K562 (cell line): Measurements from ENCODE around the gene HLA-F. TPM values are rescaled to one million over a fixed set of nuclear protein-coding genes. Genes with fewer than 3 reads are reported as not detected.

Experiments used
- ATAC-seq: fragments of 200-7000 bp; cut with Tn5 transposase; 3 replicates; pipeline ENCODE4 v1.9.1; 2020; ENCODE audit warnings: moderate library complexity
- BruUV-seq: library from RNA; stranded (reverse); fragments of 400-500 nt; replicated peaks from 2 replicates; lab custom pipeline; 2021; lab: Mats Ljungman, UMichigan
- CTCF ChIA-PET: fragments of 300-600 bp; formaldehyde crosslinking; extraction: SDS; loops from one replicate; lab custom pipeline; 2021; ENCODE audit warnings: low intra/inter-chr PET ratio; lab: Yijun Ruan, JAX
- POLR2A ChIA-PET: fragments of 300-600, 350-650 bp; sonication (Branson Sonifier 250); formaldehyde crosslinking; extraction: SDS; loops from one replicate; lab custom pipeline; 2021; ENCODE audit warnings: antibody characterized with exemption, inconsistent platforms; lab: Yijun Ruan, JAX
- DNase-seq, 4 experiments: peaks; one replicate each; pipeline versions ENCODE4 v3.0.0 to v3.0.0-alpha.2; 2011 to 2018; ENCODE audit warnings: low spot score in 3 of 4, mixed read lengths in 3 of 4; ENCODE audit errors: extremely low read depth in 1 of 4
- FAIRE-seq: peaks from 2 replicates; lab custom pipeline; 2011; peaks lifted over from hg19 to GRCh38; lab: Jason Lieb, UNC
- H2AFZ ChIP-seq: 2 replicates; pipeline ENCODE4 v1.6.0; 2011; ENCODE audit warnings: low read depth, low read length, control low read depth, inconsistent platforms
- H3K27ac ChIP-seq: fragments of 200-600 bp; 3 replicates; pipeline ENCODE4 v1.8.0; 2011; ENCODE audit warnings: low read depth, mild to moderate bottlenecking, control low read depth, inconsistent platforms, low read length, moderate library complexity, mixed read lengths; ENCODE audit errors: extremely low read depth
- H3K27me3 ChIP-seq, 2 experiments: fragments of 300-600 bp in 1 of 2; 2 replicates in 1 of 2; 3 replicates in 1 of 2; pipeline versions ENCODE4 v1.6.0 to v1.8.0; 2011; ENCODE audit warnings: inconsistent platforms in 2 of 2, low read length in 2 of 2, mild to moderate bottlenecking in 1 of 2, mixed read lengths in 1 of 2, moderate library complexity in 1 of 2; ENCODE audit not compliant: control insufficient read depth in 2 of 2, insufficient read depth in 2 of 2
- H3K36me3 ChIP-seq: fragments of 300-600 bp; 3 replicates; pipeline ENCODE4 v1.8.0; 2011; ENCODE audit warnings: mild to moderate bottlenecking, low read length, inconsistent platforms; ENCODE audit not compliant: control insufficient read depth, insufficient read depth
- H3K4me1 ChIP-seq, 2 experiments: fragments of 200-600 bp in 1 of 2; replicated peaks in 1 of 2; 2 replicates in 1 of 2; 3 replicates in 1 of 2; pipeline versions ENCODE4 v1.5.1 to v1.8.0; 2011; ENCODE audit warnings: inconsistent platforms in 2 of 2, low read length in 2 of 2, mild to moderate bottlenecking in 1 of 2, mixed read lengths in 1 of 2, moderate library complexity in 1 of 2; ENCODE audit not compliant: control insufficient read depth in 2 of 2, insufficient read depth in 2 of 2
- H3K4me2 ChIP-seq: 2 replicates; pipeline ENCODE4 v1.6.1; 2011; ENCODE audit warnings: low read length, control low read depth, inconsistent platforms, mixed read lengths; ENCODE audit not compliant: insufficient read depth
- H3K4me3 ChIP-seq: fragments of 200-600 bp; sonication (generic), shearing (Covaris generic); 2 replicates; pipeline ENCODE4 v1.5.1; 2016; ENCODE audit warnings: control low read depth, inconsistent platforms
- H3K79me2 ChIP-seq: fragments of 200-600 bp; 3 replicates; pipeline ENCODE4 v1.8.0; 2011; ENCODE audit warnings: low read length, inconsistent platforms; ENCODE audit not compliant: control insufficient read depth, insufficient read depth
- H3K9ac ChIP-seq, 2 experiments: 2 replicates each; pipeline versions ENCODE4 v1.6.0 to v1.6.1; 2011; ENCODE audit warnings: low read depth in 2 of 2, low read length in 2 of 2, control low read depth in 1 of 2, inconsistent platforms in 1 of 2, mild to moderate bottlenecking in 1 of 2, mixed read lengths in 1 of 2; ENCODE audit not compliant: insufficient read depth in 1 of 2
- H3K9me1 ChIP-seq: one replicate; pipeline ENCODE4 v1.6.0; 2011; ENCODE audit warnings: inconsistent platforms, mild to moderate bottlenecking, low read length, moderate library complexity; ENCODE audit not compliant: control insufficient read depth, insufficient read depth
- H3K9me3 ChIP-seq: replicated peaks from 2 replicates; pipeline ENCODE4 v1.5.1; 2011; ENCODE audit warnings: low read depth, low read length, inconsistent platforms; ENCODE audit not compliant: control insufficient read depth, insufficient read depth
- H4K20me1 ChIP-seq: replicated peaks from 2 replicates; pipeline ENCODE4 v1.6.1; 2011; ENCODE audit warnings: low read length, inconsistent platforms, mixed read lengths; ENCODE audit not compliant: control insufficient read depth, insufficient read depth
- SMAD3 ChIP-seq: fragments of 450-650 bp; formaldehyde crosslinking; conservative IDR thresholded peaks from 2 replicates; pipeline ENCODE4 v1.4.0; 2020; ENCODE audit warnings: mild to moderate bottlenecking
- ZNF146 ChIP-seq: IDR thresholded peaks from one replicate; pipeline ENCODE4 v1.6.1; 2018; ENCODE audit warnings: missing compliant biosample characterization; ENCODE audit not compliant: unreplicated experiment
- WGBS: fragments of 100-300 bp; shearing (Covaris generic); methylation state at CpG from one replicate; pipeline ENCODE4 v1.1.6; 2016; ENCODE audit warnings: low coverage, mixed read lengths; ENCODE audit not compliant: insufficient coverage; ENCODE audit errors: missing lambda C conversion rate; 5-methylcytosine and 5-hydroxymethylcytosine counted together
- in situ Hi-C: fragments of 300-500 bp; cut with MboI; formaldehyde crosslinking; loops from 4 replicates; pipeline ENCODE4 v1.15.0; 2018; ENCODE audit warnings: inconsistent platforms, mixed read lengths
- intact Hi-C: fragments of 100-400 bp; cut with micrococcal nuclease; formaldehyde crosslinking; loops from 2 replicates; pipeline ENCODE4 v1.14.2; 2022
- polyA plus RNA-seq, 8 experiments: library from polyadenylated mRNA; depleted of rRNA in 4 of 8; stranded (reverse) in 5 of 8; unstranded in 3 of 8; fragments of >200 nt; fragmentation: Nextera tagmentation in 2 of 8; fragmentation: Illumina TruSeq in 1 of 8; extraction: Ambion mirVana in 2 of 8; extraction: Trizol in 1 of 8; gene quantifications; 2 replicates each; pipeline versions ENCODE4 v1.2.1 to v1.2.3, GENCODE V29; 2011 to 2014; ENCODE audit warnings: inconsistent platforms in 1 of 8, missing spikeins in 1 of 8
- small RNA-seq: library from RNA; depleted of rRNA; stranded (forward); fragments of <200 nt; gene quantifications from one replicate; pipeline ENCODE3, GENCODE V24; 2014
- total RNA-seq, 7 experiments: library from RNA; depleted of rRNA in 6 of 7; stranded (reverse); fragments of >200 nt in 6 of 7; fragmentation: Illumina TruSeq in 2 of 7; extraction: Trizol in 2 of 7; gene quantifications; 2 replicates each; pipeline versions ENCODE4 v1.2.1 to v1.2.3, GENCODE V29; 2011 to 2021; ENCODE audit warnings: low replicate concordance in 1 of 7

Gene HLA-F
- total and polyA plus RNA-seq, 9 of the 15 experiments (the other 6 are each of a cell fraction or from before 2014, with no cell fraction given), result 0.40 to 0.76 (median 0.46) TPM; not detected in 6

GRCh38 chr6:29776684-29777083 lies 53.5 kb downstream of the HLA-F start:
- in situ Hi-C loops, result no loop called here
- no TSS peak for BruUV-seq
- Histone ChIP-seq H3K27ac (no peak overlapping the region), H3K27me3 (peaks cover 4 to 15% of the 10 kb centered on the region in 2 experiments; a peak in 3 of 5 replicates), H3K4me3 (no peak overlapping the region), H3K9ac (no peak overlapping the region), H3K4me2 (no peak overlapping the region), H3K4me1 (no peaks in the 10 kb centered on the region), H3K79me2 (no peaks in the 10 kb centered on the region), H2AFZ (no peak overlapping the region), H3K36me3 (no peaks in the 10 kb centered on the region), H4K20me1 (no peaks in the 10 kb centered on the region), H3K9me3 (no peaks in the 10 kb centered on the region; the same call in 1 of the 2 replicates), H3K9me1 (no peaks in the 10 kb centered on the region)
- no peak for TF ChIP-seq SMAD3 (CRISPR knock-in tag)
- peak; percentile 77 for TF ChIP-seq ZNF146 (CRISPR knock-in tag)
- no peak for FAIRE-seq
- DNase-seq, result no peak
- 16% methylated on average over 2 of the region's 2 CpGs for WGBS
- intact Hi-C loops, result no loop called here
- ChIA-PET CTCF (no interaction called here), POLR2A (interaction anchor here (0.6 to 1.7 kb wide), 3 partner anchors 9 to 1311 kb away, joined by 3 to 6 read pairs (median 3); no protein-coding TSS in a partner anchor)
- ATAC-seq, result no peak

Small RNAs within 50 kb of the gene (small RNA-seq; reads per million reads assigned to genes)
- gene AL645939.2 (not detected), gene AL645939.3 (not detected), gene AL645939.4 (not detected), gene RF00019 (not detected)

Other genes with a start within 250 kb of the HLA-F start
Only the 7 nearest of the 8 such genes appear.
- not detected in 2 replicates for gene UBD, start 163.7 kb upstream of the HLA-F start, total RNA-seq (2014; rRNA removed)
- gene UBD, start 163.7 kb upstream of the HLA-F start, total RNA-seq (2014; rRNA removed; fragmentation: Illumina TruSeq; extraction: Trizol), result not detected in 2 replicates
- not detected in 2 replicates for gene UBD, start 163.7 kb upstream of the HLA-F start, total RNA-seq (2015; rRNA removed; fragmentation: Illumina TruSeq; extraction: Trizol)
- gene UBD, start 163.7 kb upstream of the HLA-F start, total RNA-seq (2021), result not detected in 2 replicates
- not detected in 2 replicates for gene UBD, start 163.7 kb upstream of the HLA-F start, polyA plus RNA-seq (2011; rRNA removed)
- gene UBD, start 163.7 kb upstream of the HLA-F start, polyA plus RNA-seq (2014; fragmentation: Illumina TruSeq; extraction: Trizol), result not detected in 2 replicates
- gene UBD, start 163.7 kb upstream of the HLA-F start, polyA plus RNA-seq (2014; fragmentation: Nextera tagmentation; extraction: Ambion mirVana), result not detected
- gene UBD, start 163.7 kb upstream of the HLA-F start, polyA plus RNA-seq (2014; rRNA removed), result 0.08 TPM in 1 of 2 replicates, not detected in the other
- gene OR2H2, start 138.3 kb upstream of the HLA-F start, total RNA-seq (2014; rRNA removed), result not detected in 2 replicates
- gene OR2H2, start 138.3 kb upstream of the HLA-F start, total RNA-seq (2014; rRNA removed; fragmentation: Illumina TruSeq; extraction: Trizol), result not detected in 2 replicates
- gene OR2H2, start 138.3 kb upstream of the HLA-F start, total RNA-seq (2015; rRNA removed; fragmentation: Illumina TruSeq; extraction: Trizol), result not detected in 2 replicates
- gene OR2H2, start 138.3 kb upstream of the HLA-F start, total RNA-seq (2021), result not detected in 2 replicates
- not detected in 2 replicates for gene OR2H2, start 138.3 kb upstream of the HLA-F start, polyA plus RNA-seq (2011; rRNA removed)
- not detected in 2 replicates for gene OR2H2, start 138.3 kb upstream of the HLA-F start, polyA plus RNA-seq (2014; fragmentation: Illumina TruSeq; extraction: Trizol)
- not detected for gene OR2H2, start 138.3 kb upstream of the HLA-F start, polyA plus RNA-seq (2014; fragmentation: Nextera tagmentation; extraction: Ambion mirVana)
- gene OR2H2, start 138.3 kb upstream of the HLA-F start, polyA plus RNA-seq (2014; rRNA removed), result not detected in 2 replicates
- gene GABBR1, start 90.3 kb upstream of the HLA-F start, total RNA-seq (2014; rRNA removed), result 8.4 and 13.8 TPM in 2 replicates
- gene GABBR1, start 90.3 kb upstream of the HLA-F start, total RNA-seq (2014; rRNA removed; fragmentation: Illumina TruSeq; extraction: Trizol), result 13.8 and 18.0 TPM in 2 replicates
- 20.8 and 24.1 TPM in 2 replicates for gene GABBR1, start 90.3 kb upstream of the HLA-F start, total RNA-seq (2015; rRNA removed; fragmentation: Illumina TruSeq; extraction: Trizol)
- gene GABBR1, start 90.3 kb upstream of the HLA-F start, total RNA-seq (2021), result 32.0 and 43.6 TPM in 2 replicates
- 32.0 and 38.1 TPM in 2 replicates for gene GABBR1, start 90.3 kb upstream of the HLA-F start, polyA plus RNA-seq (2011; rRNA removed)
- gene GABBR1, start 90.3 kb upstream of the HLA-F start, polyA plus RNA-seq (2014; fragmentation: Illumina TruSeq; extraction: Trizol), result 30.7 and 39.5 TPM in 2 replicates
- gene GABBR1, start 90.3 kb upstream of the HLA-F start, polyA plus RNA-seq (2014; fragmentation: Nextera tagmentation; extraction: Ambion mirVana), result 1 to 10 TPM; 2.2 to 2.4 TPM
- gene GABBR1, start 90.3 kb upstream of the HLA-F start, polyA plus RNA-seq (2014; rRNA removed), result 42.1 and 48.3 TPM in 2 replicates
- not detected in 2 replicates for gene MOG, start 66.3 kb upstream of the HLA-F start, total RNA-seq (2014; rRNA removed)
- gene MOG, start 66.3 kb upstream of the HLA-F start, total RNA-seq (2014; rRNA removed; fragmentation: Illumina TruSeq; extraction: Trizol), result not detected in 2 replicates
- not detected in 2 replicates for gene MOG, start 66.3 kb upstream of the HLA-F start, total RNA-seq (2015; rRNA removed; fragmentation: Illumina TruSeq; extraction: Trizol)
- not detected in 2 replicates for gene MOG, start 66.3 kb upstream of the HLA-F start, total RNA-seq (2021)
- gene MOG, start 66.3 kb upstream of the HLA-F start, polyA plus RNA-seq (2011; rRNA removed), result not detected in 2 replicates
- gene MOG, start 66.3 kb upstream of the HLA-F start, polyA plus RNA-seq (2014; fragmentation: Illumina TruSeq; extraction: Trizol), result not detected in 2 replicates
- not detected for gene MOG, start 66.3 kb upstream of the HLA-F start, polyA plus RNA-seq (2014; fragmentation: Nextera tagmentation; extraction: Ambion mirVana)
- gene MOG, start 66.3 kb upstream of the HLA-F start, polyA plus RNA-seq (2014; rRNA removed), result not detected in 2 replicates
- 0.20 and 0.23 TPM in 2 replicates for gene ZFP57, start 42.3 kb upstream of the HLA-F start, total RNA-seq (2014; rRNA removed)
- gene ZFP57, start 42.3 kb upstream of the HLA-F start, total RNA-seq (2014; rRNA removed; fragmentation: Illumina TruSeq; extraction: Trizol), result 0.13 and 0.22 TPM in 2 replicates
- 0.07 TPM in 1 of 2 replicates, not detected in the other for gene ZFP57, start 42.3 kb upstream of the HLA-F start, total RNA-seq (2015; rRNA removed; fragmentation: Illumina TruSeq; extraction: Trizol)
- 0.13 TPM in 2 replicates for gene ZFP57, start 42.3 kb upstream of the HLA-F start, total RNA-seq (2021)
- gene ZFP57, start 42.3 kb upstream of the HLA-F start, polyA plus RNA-seq (2011; rRNA removed), result 0.04 TPM in 1 of 2 replicates, not detected in the other
- gene ZFP57, start 42.3 kb upstream of the HLA-F start, polyA plus RNA-seq (2014; fragmentation: Illumina TruSeq; extraction: Trizol), result 0.10 and 0.28 TPM in 2 replicates
- under 1 TPM; 0.07 to 0.11 TPM for gene ZFP57, start 42.3 kb upstream of the HLA-F start, polyA plus RNA-seq (2014; fragmentation: Nextera tagmentation; extraction: Ambion mirVana)
- 0.09 and 0.28 TPM in 2 replicates for gene ZFP57, start 42.3 kb upstream of the HLA-F start, polyA plus RNA-seq (2014; rRNA removed)
- not detected in 2 replicates for gene HLA-G, start 104.4 kb downstream of the HLA-F start, total RNA-seq (2014; rRNA removed)
- not detected in 2 replicates for gene HLA-G, start 104.4 kb downstream of the HLA-F start, total RNA-seq (2014; rRNA removed; fragmentation: Illumina TruSeq; extraction: Trizol)
- not detected in 2 replicates for gene HLA-G, start 104.4 kb downstream of the HLA-F start, total RNA-seq (2015; rRNA removed; fragmentation: Illumina TruSeq; extraction: Trizol)
- gene HLA-G, start 104.4 kb downstream of the HLA-F start, total RNA-seq (2021), result not detected in 2 replicates
- not detected in 2 replicates for gene HLA-G, start 104.4 kb downstream of the HLA-F start, polyA plus RNA-seq (2011; rRNA removed)
- not detected in 2 replicates for gene HLA-G, start 104.4 kb downstream of the HLA-F start, polyA plus RNA-seq (2014; fragmentation: Illumina TruSeq; extraction: Trizol)
- gene HLA-G, start 104.4 kb downstream of the HLA-F start, polyA plus RNA-seq (2014; fragmentation: Nextera tagmentation; extraction: Ambion mirVana), result not detected
- 0.13 TPM in 1 of 2 replicates, not detected in the other for gene HLA-G, start 104.4 kb downstream of the HLA-F start, polyA plus RNA-seq (2014; rRNA removed)
- gene HLA-A, start 219.1 kb downstream of the HLA-F start, total RNA-seq (2014; rRNA removed), result not detected in 2 replicates
- gene HLA-A, start 219.1 kb downstream of the HLA-F start, total RNA-seq (2014; rRNA removed; fragmentation: Illumina TruSeq; extraction: Trizol), result not detected in 2 replicates
- gene HLA-A, start 219.1 kb downstream of the HLA-F start, total RNA-seq (2015; rRNA removed; fragmentation: Illumina TruSeq; extraction: Trizol), result not detected in 2 replicates
- gene HLA-A, start 219.1 kb downstream of the HLA-F start, total RNA-seq (2021), result 3.3 and 4.5 TPM in 2 replicates
- not detected in 2 replicates for gene HLA-A, start 219.1 kb downstream of the HLA-F start, polyA plus RNA-seq (2011; rRNA removed)
- gene HLA-A, start 219.1 kb downstream of the HLA-F start, polyA plus RNA-seq (2014; fragmentation: Illumina TruSeq; extraction: Trizol), result not detected in 2 replicates
- gene HLA-A, start 219.1 kb downstream of the HLA-F start, polyA plus RNA-seq (2014; fragmentation: Nextera tagmentation; extraction: Ambion mirVana), result not detected
- gene HLA-A, start 219.1 kb downstream of the HLA-F start, polyA plus RNA-seq (2014; rRNA removed), result 0.09 and 0.46 TPM in 2 replicates